K562 (cell line): Measurements from ENCODE around the gene MED17. TPM values are rescaled to one million over a fixed set of nuclear protein-coding genes. Genes with fewer than 3 reads are reported as not detected.

Experiments
- ATAC-seq: fragments of 200-7000 bp; cut with Tn5 transposase; 3 replicates; pipeline ENCODE4 v1.9.1; 2020; ENCODE audit warnings: moderate library complexity
- BruUV-seq: library from RNA; stranded (reverse); fragments of 400-500 nt; replicated peaks from 2 replicates; lab custom pipeline; 2021; lab: Mats Ljungman, UMichigan
- CTCF ChIA-PET: fragments of 300-600 bp; formaldehyde crosslinking; extraction: SDS; loops from one replicate; lab custom pipeline; 2021; ENCODE audit warnings: low intra/inter-chr PET ratio; lab: Yijun Ruan, JAX
- POLR2A ChIA-PET: fragments of 300-600, 350-650 bp; sonication (Branson Sonifier 250); formaldehyde crosslinking; extraction: SDS; loops from one replicate; lab custom pipeline; 2021; ENCODE audit warnings: antibody characterized with exemption, inconsistent platforms; lab: Yijun Ruan, JAX
- DNase-seq, 4 experiments: peaks; one replicate each; pipeline versions ENCODE4 v3.0.0 to v3.0.0-alpha.2; 2011 to 2018; ENCODE audit warnings: low spot score in 3 of 4, mixed read lengths in 3 of 4; ENCODE audit errors: extremely low read depth in 1 of 4
- FAIRE-seq: peaks from 2 replicates; lab custom pipeline; 2011; peaks lifted over from hg19 to GRCh38; lab: Jason Lieb, UNC
- H2AFZ ChIP-seq: 2 replicates; pipeline ENCODE4 v1.6.0; 2011; ENCODE audit warnings: low read depth, low read length, control low read depth, inconsistent platforms
- H3K27ac ChIP-seq: fragments of 200-600 bp; 3 replicates; pipeline ENCODE4 v1.8.0; 2011; ENCODE audit warnings: low read depth, mild to moderate bottlenecking, control low read depth, inconsistent platforms, low read length, moderate library complexity, mixed read lengths; ENCODE audit errors: extremely low read depth
- H3K27me3 ChIP-seq, 2 experiments: fragments of 300-600 bp in 1 of 2; 2 replicates in 1 of 2; 3 replicates in 1 of 2; pipeline versions ENCODE4 v1.6.0 to v1.8.0; 2011; ENCODE audit warnings: inconsistent platforms in 2 of 2, low read length in 2 of 2, mild to moderate bottlenecking in 1 of 2, mixed read lengths in 1 of 2, moderate library complexity in 1 of 2; ENCODE audit not compliant: control insufficient read depth in 2 of 2, insufficient read depth in 2 of 2
- H3K36me3 ChIP-seq: fragments of 300-600 bp; 3 replicates; pipeline ENCODE4 v1.8.0; 2011; ENCODE audit warnings: mild to moderate bottlenecking, low read length, inconsistent platforms; ENCODE audit not compliant: control insufficient read depth, insufficient read depth
- H3K4me1 ChIP-seq, 2 experiments: fragments of 200-600 bp in 1 of 2; replicated peaks in 1 of 2; 2 replicates in 1 of 2; 3 replicates in 1 of 2; pipeline versions ENCODE4 v1.5.1 to v1.8.0; 2011; ENCODE audit warnings: inconsistent platforms in 2 of 2, low read length in 2 of 2, mild to moderate bottlenecking in 1 of 2, mixed read lengths in 1 of 2, moderate library complexity in 1 of 2; ENCODE audit not compliant: control insufficient read depth in 2 of 2, insufficient read depth in 2 of 2
- H3K4me2 ChIP-seq: 2 replicates; pipeline ENCODE4 v1.6.1; 2011; ENCODE audit warnings: low read length, control low read depth, inconsistent platforms, mixed read lengths; ENCODE audit not compliant: insufficient read depth
- H3K4me3 ChIP-seq: fragments of 200-600 bp; sonication (generic), shearing (Covaris generic); 2 replicates; pipeline ENCODE4 v1.5.1; 2016; ENCODE audit warnings: control low read depth, inconsistent platforms
- H3K79me2 ChIP-seq: fragments of 200-600 bp; 3 replicates; pipeline ENCODE4 v1.8.0; 2011; ENCODE audit warnings: low read length, inconsistent platforms; ENCODE audit not compliant: control insufficient read depth, insufficient read depth
- H3K9ac ChIP-seq, 2 experiments: 2 replicates each; pipeline versions ENCODE4 v1.6.0 to v1.6.1; 2011; ENCODE audit warnings: low read depth in 2 of 2, low read length in 2 of 2, control low read depth in 1 of 2, inconsistent platforms in 1 of 2, mild to moderate bottlenecking in 1 of 2, mixed read lengths in 1 of 2; ENCODE audit not compliant: insufficient read depth in 1 of 2
- H3K9me1 ChIP-seq: one replicate; pipeline ENCODE4 v1.6.0; 2011; ENCODE audit warnings: inconsistent platforms, mild to moderate bottlenecking, low read length, moderate library complexity; ENCODE audit not compliant: control insufficient read depth, insufficient read depth
- H3K9me3 ChIP-seq: replicated peaks from 2 replicates; pipeline ENCODE4 v1.5.1; 2011; ENCODE audit warnings: low read depth, low read length, inconsistent platforms; ENCODE audit not compliant: control insufficient read depth, insufficient read depth
- H4K20me1 ChIP-seq: replicated peaks from 2 replicates; pipeline ENCODE4 v1.6.1; 2011; ENCODE audit warnings: low read length, inconsistent platforms, mixed read lengths; ENCODE audit not compliant: control insufficient read depth, insufficient read depth
- ETV6 ChIP-seq, 3 experiments: fragments of 150-350 bp in 1 of 3; sonication (generic) in 1 of 3; formaldehyde crosslinking in 1 of 3; IDR thresholded peaks; 2 replicates each; pipeline versions ENCODE4 v1.6.1 to v1.8.0; 2014 to 2022; ENCODE audit warnings: borderline replicate concordance in 2 of 3, low read depth in 2 of 3, antibody characterized with exemption in 1 of 3, low read length in 1 of 3, mild to moderate bottlenecking in 1 of 3, missing genetic modification reagents in 1 of 3
- HCFC1 ChIP-seq: IDR thresholded peaks from 2 replicates; pipeline ENCODE4 v1.6.1; 2012; ENCODE audit warnings: low read depth, low read length, improper control_type of control experiment
- KAT7 ChIP-seq: sonication (generic); formaldehyde crosslinking; IDR thresholded peaks from 2 replicates; pipeline ENCODE4 v1.8.0; 2022; ENCODE audit warnings: missing genetic modification reagents, mild to moderate bottlenecking, borderline replicate concordance
- KLF16 ChIP-seq: IDR thresholded peaks from 2 replicates; pipeline ENCODE4 v1.6.1; 2016; ENCODE audit warnings: antibody characterized with exemption
- NFATC3 ChIP-seq: fragments of 450-650 bp; IDR thresholded peaks from 2 replicates; pipeline ENCODE4 v1.6.1; 2017; ENCODE audit warnings: mild to moderate bottlenecking
- NFIC ChIP-seq: fragments of 450-650 bp; IDR thresholded peaks from 2 replicates; pipeline ENCODE4 v1.6.1; 2017; ENCODE audit warnings: mild to moderate bottlenecking, inconsistent platforms
- PHF20 ChIP-seq: fragments of 450-650 bp; IDR thresholded peaks from 2 replicates; pipeline ENCODE4 v1.6.1; 2018; ENCODE audit not compliant: partially characterized antibody
- POLR2B ChIP-seq: fragments of 450-650 bp; IDR thresholded peaks from 2 replicates; pipeline ENCODE4 v1.6.1; 2018; ENCODE audit warnings: low read depth; ENCODE audit not compliant: partially characterized antibody
- POLR3G ChIP-seq: IDR thresholded peaks from 2 replicates; pipeline ENCODE4 v1.6.1; 2011; ENCODE audit not compliant: insufficient read length, insufficient replicate concordance; ENCODE audit errors: extremely low read depth
- PPARD ChIP-seq: fragments of 250-450 bp; sonication (Bioruptor Pico); IDR thresholded peaks from 2 replicates; pipeline ENCODE4 v1.8.0; 2022; ENCODE audit warnings: inconsistent platforms, mild to moderate bottlenecking, moderate library complexity
- PTRF ChIP-seq: fragments of 450-650 bp; IDR thresholded peaks from 2 replicates; pipeline ENCODE4 v1.6.1; 2016; ENCODE audit warnings: mild to moderate bottlenecking, missing genetic modification characterization, missing compliant biosample characterization
- SETDB1 ChIP-seq: IDR thresholded peaks from one replicate; pipeline ENCODE4 v1.6.1; 2012; ENCODE audit warnings: low read length, control low read depth, inconsistent platforms
- SIN3B ChIP-seq: fragments of 450-650 bp; IDR thresholded peaks from 2 replicates; pipeline ENCODE4 v1.6.1; 2017; ENCODE audit warnings: low read depth, mild to moderate bottlenecking, moderate library complexity
- TBL1XR1 ChIP-seq, 2 experiments: IDR thresholded peaks; 2 replicates each; pipeline ENCODE4 v1.6.1; 2012; ENCODE audit warnings: improper control_type of control experiment in 2 of 2, low read length in 2 of 2, mild to moderate bottlenecking in 1 of 2
- ZNF354B ChIP-seq: fragments of 250-450 bp; sonication (Bioruptor Pico); IDR thresholded peaks from 2 replicates; pipeline ENCODE4 v1.4.0; 2020
- ZNF436 ChIP-seq: fragments of 250-450, 450-650 bp; sonication (Bioruptor Pico); formaldehyde crosslinking; IDR thresholded peaks from 2 replicates; pipeline ENCODE4 v1.7.0; 2020; ENCODE audit warnings: mild to moderate bottlenecking
- whole genome bisulfite sequencing: fragments of 100-300 bp; shearing (Covaris generic); methylation state at CpG from one replicate; pipeline ENCODE4 v1.1.6; 2016; ENCODE audit warnings: low coverage, mixed read lengths; ENCODE audit not compliant: insufficient coverage; ENCODE audit errors: missing lambda C conversion rate; 5-methylcytosine and 5-hydroxymethylcytosine counted together
- in situ Hi-C: fragments of 300-500 bp; cut with MboI; formaldehyde crosslinking; loops from 4 replicates; pipeline ENCODE4 v1.15.0; 2018; ENCODE audit warnings: inconsistent platforms, mixed read lengths
- intact Hi-C: fragments of 100-400 bp; cut with micrococcal nuclease; formaldehyde crosslinking; loops from 2 replicates; pipeline ENCODE4 v1.14.2; 2022
- polyA plus RNA-seq, 8 experiments: library from polyadenylated mRNA; depleted of rRNA in 4 of 8; stranded (reverse) in 5 of 8; unstranded in 3 of 8; fragments of >200 nt; fragmentation: Nextera tagmentation in 2 of 8; fragmentation: Illumina TruSeq in 1 of 8; extraction: Ambion mirVana in 2 of 8; extraction: Trizol in 1 of 8; gene quantifications; 2 replicates each; pipeline versions ENCODE4 v1.2.1 to v1.2.3, GENCODE V29; 2011 to 2014; ENCODE audit warnings: inconsistent platforms in 1 of 8, missing spikeins in 1 of 8
- total RNA-seq, 7 experiments: library from RNA; depleted of rRNA in 6 of 7; stranded (reverse); fragments of >200 nt in 6 of 7; fragmentation: Illumina TruSeq in 2 of 7; extraction: Trizol in 2 of 7; gene quantifications; 2 replicates each; pipeline versions ENCODE4 v1.2.1 to v1.2.3, GENCODE V29; 2011 to 2021; ENCODE audit warnings: low replicate concordance in 1 of 7
- TF ChIP-seq, protein P1 (sequence below): fragments of 250-450 bp; sonication (Bioruptor Pico); IDR thresholded peaks from 2 replicates; pipeline ENCODE4 v1.4.0; 2020; ENCODE audit warnings: mild to moderate bottlenecking
- TF ChIP-seq, protein P2 (sequence below): sonication (generic); formaldehyde crosslinking; IDR thresholded peaks from 2 replicates; pipeline ENCODE4 v1.9.0; 2022; ENCODE audit warnings: mild to moderate bottlenecking, missing genetic modification reagents
- TF ChIP-seq, protein P3 (sequence below): fragments of 250-450 bp; sonication (Bioruptor Pico); IDR thresholded peaks from 2 replicates; pipeline ENCODE4 v1.9.0; 2021; ENCODE audit warnings: mild to moderate bottlenecking

The MED17 gene
- total and polyA plus RNA-seq, 9 of the 15 experiments (the other 6 are each of a cell fraction or from before 2014, with no cell fraction given), result 6.7 to 34.7 (median 26.8) TPM

DNA sequence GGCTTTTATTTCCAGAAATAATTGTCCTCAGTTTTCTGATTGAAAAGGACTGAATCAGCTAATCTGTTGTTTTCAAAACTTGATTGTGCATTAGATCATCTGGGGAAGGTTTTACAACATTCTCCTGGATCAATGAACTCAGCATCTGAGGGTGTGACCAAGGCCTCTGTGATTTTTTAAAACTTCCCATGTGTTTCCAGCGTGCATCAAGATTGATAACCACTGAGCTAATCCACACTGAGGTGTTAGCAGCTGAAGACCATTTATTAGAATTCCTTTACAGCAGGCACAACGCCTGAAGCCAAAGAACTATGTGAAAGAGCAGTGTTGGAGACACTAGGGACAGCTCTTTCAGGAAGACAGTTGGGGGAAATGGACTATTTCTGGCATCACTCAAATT, 56.1 kb downstream of the MED17 start:
- H3K79me2 ChIP-seq, result no peaks in the 10 kb centered on the region
- 0% methylated on average over 2 of the region's 2 CpGs for WGBS
- POLR2A ChIA-PET, result no interaction called here
- intact Hi-C loops, result no loop called here
- TF ChIP-seq, protein P1, sequence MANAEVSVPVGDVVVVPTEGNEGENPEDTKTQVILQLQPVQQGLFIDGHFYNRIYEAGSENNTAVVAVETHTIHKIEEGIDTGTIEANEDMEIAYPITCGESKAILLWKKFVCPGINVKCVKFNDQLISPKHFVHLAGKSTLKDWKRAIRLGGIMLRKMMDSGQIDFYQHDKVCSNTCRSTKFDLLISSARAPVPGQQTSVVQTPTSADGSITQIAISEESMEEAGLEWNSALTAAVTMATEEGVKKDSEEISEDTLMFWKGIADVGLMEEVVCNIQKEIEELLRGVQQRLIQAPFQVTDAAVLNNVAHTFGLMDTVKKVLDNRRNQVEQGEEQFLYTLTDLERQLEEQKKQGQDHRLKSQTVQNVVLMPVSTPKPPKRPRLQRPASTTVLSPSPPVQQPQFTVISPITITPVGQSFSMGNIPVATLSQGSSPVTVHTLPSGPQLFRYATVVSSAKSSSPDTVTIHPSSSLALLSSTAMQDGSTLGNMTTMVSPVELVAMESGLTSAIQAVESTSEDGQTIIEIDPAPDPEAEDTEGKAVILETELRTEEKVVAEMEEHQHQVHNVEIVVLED (CRISPR knock-in tag), result no peak
- TF ChIP-seq TBL1XR1 (IDR thresholded peaks at IDR 0.05; ENCODE audit: low read length in 2 of 2) (no peak), POLR2B (no peak), PTRF (tag) (no peak), SETDB1 (no peak), ZNF354B (CRISPR knock-in tag) (no peak), ZNF436 (CRISPR knock-in tag) (no peak), PHF20 (no peak), PPARD (no peak), HCFC1 (no peak), POLR3G (no peak), NFIC (no peak), KLF16 (no peak), KAT7 (CRISPR knock-in tag) (no peak), ETV6 (IDR thresholded peaks at IDR 0.05; ENCODE audit: borderline replicate concordance in 1 of 2, low read depth in 2 of 2, low read length in 1 of 2) (no peak), ETV6 (CRISPR knock-in tag; IDR thresholded peaks at IDR 0.05; ENCODE audit: borderline replicate concordance) (no peak), SIN3B (no peak), NFATC3 (no peak)
- TF ChIP-seq, protein P2, sequence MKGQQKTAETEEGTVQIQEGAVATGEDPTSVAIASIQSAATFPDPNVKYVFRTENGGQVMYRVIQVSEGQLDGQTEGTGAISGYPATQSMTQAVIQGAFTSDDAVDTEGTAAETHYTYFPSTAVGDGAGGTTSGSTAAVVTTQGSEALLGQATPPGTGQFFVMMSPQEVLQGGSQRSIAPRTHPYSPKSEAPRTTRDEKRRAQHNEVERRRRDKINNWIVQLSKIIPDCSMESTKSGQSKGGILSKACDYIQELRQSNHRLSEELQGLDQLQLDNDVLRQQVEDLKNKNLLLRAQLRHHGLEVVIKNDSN (CRISPR knock-in tag), result no peak
- TF ChIP-seq, protein P3, sequence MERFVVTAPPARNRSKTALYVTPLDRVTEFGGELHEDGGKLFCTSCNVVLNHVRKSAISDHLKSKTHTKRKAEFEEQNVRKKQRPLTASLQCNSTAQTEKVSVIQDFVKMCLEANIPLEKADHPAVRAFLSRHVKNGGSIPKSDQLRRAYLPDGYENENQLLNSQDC (CRISPR knock-in tag), result no peak
- TF ChIP-seq, all 486 proteins: peak for 0
- BruUV-seq, result no TSS peak
- Histone ChIP-seq H2AFZ (no peak overlapping the region), H3K27ac (no peak overlapping the region), H3K4me3 (no peak overlapping the region), H3K9me1 (no peaks in the 10 kb centered on the region), H3K36me3 (no peaks in the 10 kb centered on the region), H3K9me3 (no peaks in the 10 kb centered on the region; the same call in 1 of the 2 replicates), H4K20me1 (peaks cover 2% of the 10 kb centered on the region; the same call in 1 of the 2 replicates), H3K4me1 (peaks cover 3 to 5% of the 10 kb centered on the region in 2 experiments; a peak in 3 of 5 replicates), H3K27me3 (peaks cover 23 to 42% of the 10 kb centered on the region in 2 experiments; a peak in 4 of 5 replicates), H3K9ac (no peak overlapping the region), H3K4me2 (no peak overlapping the region)
- in situ Hi-C loops, result no loop called here
- CTCF ChIA-PET, result no interaction called here
- DNase-seq (no peak), ATAC-seq (no peak), FAIRE-seq (no peak)
